Dedifferentiated amniotic fluid mesenchymal stem cell (primary cell): ENCODE data around the gene KIF6.
"Not testable (repeated sequence)": the region's sequence is repeated elsewhere in the genome, so short reads cannot be mapped to it uniquely, and the experiment has no call there.

Experiments used
- DNase-seq: peaks from one replicate; pipeline ENCODE4 v3.0.0-alpha.2; 2016; ENCODE audit errors: extremely low spot score

The KIF6 gene

DNA sequence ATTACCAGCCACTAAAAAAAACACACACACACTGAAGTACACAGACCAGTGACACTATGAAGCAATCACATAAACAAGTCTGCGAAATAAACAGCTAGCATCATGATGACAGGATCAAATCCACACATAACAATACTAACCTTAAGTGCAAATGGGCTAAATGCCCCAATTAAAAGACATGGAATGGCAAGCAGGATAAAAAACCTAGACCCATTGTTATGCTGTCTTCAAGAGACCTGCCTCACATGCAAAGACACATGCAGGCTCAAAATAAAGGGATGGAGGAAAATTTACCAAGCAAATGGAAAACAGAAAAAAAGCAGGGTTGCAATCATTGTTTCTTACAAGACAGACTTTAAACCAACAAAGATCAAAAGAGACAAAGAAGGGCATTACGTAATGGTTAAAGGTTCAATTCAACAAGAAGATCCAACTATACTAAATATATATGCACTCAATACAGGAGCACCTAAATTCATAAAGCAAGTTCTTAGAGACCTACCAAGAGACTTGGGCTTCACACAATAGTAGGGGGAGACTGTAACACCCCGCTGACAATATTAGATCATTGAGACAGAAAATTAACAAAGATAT lies 222.7 kb downstream of the KIF6 start:
- not testable (repeated sequence) for DNase-seq

- DNase-seq: no peak
These were observed 226.2 kb downstream of the KIF6 start for GRCh38 chr6:39499053-39499452.

- no peak for DNase-seq
These were observed 227.1 kb downstream of the KIF6 start for GRCh38 chr6:39498096-39498495.

GRCh38 chr6:39496915-39497314 lies 228.3 kb downstream of the KIF6 start:
- peak; percentile 36 for DNase-seq

DNA sequence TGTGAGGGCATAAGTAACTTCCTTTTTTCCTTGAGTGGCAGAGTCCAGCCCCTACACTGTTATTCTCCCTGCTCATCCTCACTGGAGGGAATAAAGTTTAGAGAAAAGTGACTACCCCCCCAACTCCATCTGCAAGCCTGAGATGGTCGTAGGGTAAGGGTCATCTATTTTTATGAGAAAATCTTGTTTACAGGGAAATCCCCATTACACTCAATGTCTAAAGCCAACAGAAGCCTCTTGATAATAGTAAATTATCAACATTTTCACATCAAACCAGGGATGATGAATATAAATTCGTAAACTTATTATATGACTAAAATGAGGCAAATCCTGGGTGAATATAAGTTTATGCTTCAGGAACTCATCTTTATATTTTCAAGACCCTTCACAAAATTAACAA lies 228.8 kb downstream of the KIF6 start:
- DNase-seq: no peak

DNA sequence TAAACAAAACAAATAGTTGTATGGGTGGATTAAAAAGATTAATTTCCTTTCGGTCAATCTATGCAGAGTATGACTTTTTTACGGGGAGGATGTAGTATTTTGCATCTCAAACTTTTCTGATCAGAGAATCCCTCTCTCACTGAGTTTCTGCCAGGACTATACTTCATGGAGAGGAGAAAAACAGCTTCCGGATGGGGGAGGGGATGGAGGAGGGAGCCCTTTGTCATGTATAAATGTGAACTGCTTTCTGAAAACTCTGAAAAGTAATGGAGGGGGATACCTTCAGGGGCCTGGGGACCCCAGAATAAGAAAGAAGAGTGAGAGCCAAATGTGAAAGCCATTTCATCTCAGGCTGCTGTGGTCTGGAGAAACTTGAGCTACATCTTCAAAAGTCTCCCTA lies 229.6 kb downstream of the KIF6 start:
- DNase-seq: no peak

- DNase-seq: no peak
These were observed 230.2 kb downstream of the KIF6 start for GRCh38 chr6:39494998-39495397.

GRCh38 chr6:39493777-39494176 lies 231.4 kb downstream of the KIF6 start:
- no peak for DNase-seq

- no peak for DNase-seq
These were observed 232.0 kb downstream of the KIF6 start for GRCh38 chr6:39493174-39493573.

DNA sequence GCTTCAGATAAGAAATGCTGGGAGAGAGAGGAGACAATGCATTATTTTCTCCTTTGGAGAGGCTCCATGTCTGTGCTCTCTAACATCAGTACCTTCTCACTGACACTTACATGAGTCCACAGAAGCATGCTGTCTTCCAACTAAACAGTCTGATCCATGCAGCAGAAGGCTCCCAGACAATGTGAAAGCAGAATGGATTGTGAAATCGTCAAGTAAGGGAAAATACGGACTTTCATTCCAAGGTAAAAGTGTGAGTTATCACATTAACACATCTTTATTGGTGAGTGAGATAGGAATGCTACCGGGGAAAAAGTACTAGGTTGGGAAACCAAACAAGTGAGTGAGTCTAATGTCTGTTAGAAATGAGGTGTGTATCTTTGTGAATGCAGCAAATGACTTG lies 235.1 kb downstream of the KIF6 start:
- DNase-seq: no peak

GRCh38 chr6:39488255-39488879 lies 236.8 kb downstream of the KIF6 start:
- DNase-seq: no peak

GRCh38 chr6:39484276-39484675 lies 240.9 kb downstream of the KIF6 start:
- DNase-seq: no peak

GRCh38 chr6:39479819-39480218 lies 245.4 kb downstream of the KIF6 start:
- DNase-seq: not testable (repeated sequence)

GRCh38 chr6:39476670-39477069 lies 248.5 kb downstream of the KIF6 start:
- DNase-seq: no peak

GRCh38 chr6:39476151-39476550 lies 249.1 kb downstream of the KIF6 start:
- no peak for DNase-seq

GRCh38 chr6:39471954-39472659 lies 253.1 kb downstream of the KIF6 start:
- no peak for DNase-seq

DNA sequence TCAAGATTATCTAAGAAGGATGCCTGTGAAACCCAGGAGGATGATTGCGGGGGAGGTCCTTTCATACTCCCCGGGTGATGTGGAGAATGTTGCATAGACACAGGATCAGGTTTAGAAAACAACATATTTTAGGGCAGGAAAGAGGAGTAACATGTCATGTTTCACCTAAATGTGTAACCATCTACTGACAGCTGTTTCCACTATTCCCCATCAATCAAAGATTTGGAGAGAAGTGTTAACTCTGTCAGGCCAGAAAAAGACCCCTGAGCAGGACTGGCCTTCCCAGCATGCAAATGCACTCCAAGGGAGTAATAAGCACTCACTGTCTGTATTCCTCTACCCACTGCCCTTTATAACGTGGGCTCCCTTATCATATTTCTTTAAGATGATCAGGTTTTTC lies 254.7 kb downstream of the KIF6 start:
- DNase-seq: no peak

DNA sequence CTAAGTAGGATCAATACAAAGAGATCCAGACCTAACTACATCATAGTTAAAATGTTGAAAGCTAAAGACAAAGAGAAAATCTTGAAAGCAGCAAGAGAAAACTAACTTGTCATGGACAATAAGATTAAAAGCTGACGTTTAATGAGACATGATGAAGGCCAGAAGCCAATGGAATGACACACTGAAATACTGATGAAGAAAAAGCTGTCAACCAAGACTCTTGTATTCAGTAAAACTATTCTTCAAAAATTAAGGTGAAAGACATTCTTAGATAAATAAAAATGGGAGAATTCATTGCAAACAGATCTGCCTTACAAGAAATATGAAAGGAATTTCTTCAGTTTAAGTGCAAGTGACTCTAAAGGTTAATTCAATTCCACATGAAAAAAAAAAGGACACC lies 256.8 kb downstream of the KIF6 start:
- no peak for DNase-seq

GRCh38 chr6:39466631-39467030 lies 258.6 kb downstream of the KIF6 start:
- no peak for DNase-seq

- DNase-seq: no peak
These were observed 259.7 kb downstream of the KIF6 start for GRCh38 chr6:39465539-39465938.

DNA sequence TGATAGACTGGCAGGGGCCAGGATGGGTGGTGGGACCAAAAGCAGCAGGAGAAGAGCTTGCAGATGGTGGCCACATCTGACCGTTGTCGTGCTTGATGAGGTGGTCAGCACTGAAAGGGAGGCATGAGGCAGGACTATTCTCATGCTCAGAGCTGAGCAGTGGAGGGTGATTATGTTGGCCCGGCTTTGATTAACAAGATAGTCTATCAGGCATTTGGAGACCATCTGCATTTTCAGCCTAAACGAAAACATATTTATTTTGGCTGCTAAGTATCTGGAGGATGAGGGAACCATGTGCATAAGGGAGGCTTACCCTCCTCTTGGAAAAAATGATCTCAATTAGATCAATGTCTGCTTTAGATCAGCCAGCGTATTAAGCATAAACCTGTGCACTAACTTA lies 261.1 kb downstream of the KIF6 start:
- DNase-seq: no peak

DNA sequence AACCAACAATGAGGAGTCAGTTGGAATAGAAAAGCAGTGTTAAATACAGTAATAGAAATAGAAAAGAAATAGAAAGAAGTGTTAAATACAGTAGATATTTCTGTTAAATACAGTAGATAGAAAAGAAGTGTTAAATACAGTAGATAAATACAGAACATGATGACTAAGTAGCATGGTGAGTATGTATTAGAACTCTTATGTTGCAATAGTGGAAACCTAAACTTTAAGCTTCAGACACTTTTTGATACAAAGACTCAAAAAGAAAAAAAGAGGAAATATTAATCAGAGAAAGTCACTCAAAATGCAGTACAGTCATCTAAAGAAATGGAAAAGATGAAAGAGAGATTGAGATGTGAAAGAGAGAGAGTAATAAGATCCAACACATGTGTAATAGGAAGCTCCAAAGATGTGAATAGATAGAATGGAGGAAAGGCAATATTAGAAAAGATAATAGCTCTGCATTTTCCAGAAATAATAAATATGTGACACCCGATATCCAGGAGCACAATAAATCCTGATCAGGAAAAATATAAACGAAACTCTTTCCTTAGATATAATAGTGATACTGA lies 271.2 kb downstream of the KIF6 start:
- no peak for DNase-seq

GRCh38 chr6:39453241-39453640 lies 272.0 kb downstream of the KIF6 start:
- DNase-seq: no peak
